A673 (cell line): ENCODE measurements around the gene LMF2.

Source experiments
- CTCF ChIP-seq: fragments of 300-800, 200-600 bp; sonication (generic); conservative IDR thresholded peaks from 2 replicates; pipeline ENCODE4 v1.5.1; 2017; ENCODE audit warnings: low read depth, mild to moderate bottlenecking, antibody characterized with exemption, low read length, moderate library complexity, mixed read lengths
- EZH2 ChIP-seq: fragments of 200-600 bp; sonication (generic); IDR thresholded peaks from 2 replicates; pipeline ENCODE4 v1.6.1; 2017; ENCODE audit warnings: borderline replicate concordance, low read depth, mild to moderate bottlenecking, mixed read lengths, antibody characterized with exemption, low read length; ENCODE audit not compliant: poor library complexity, severe bottlenecking

GRCh38 chr22:50464451-50464850 lies 43.1 kb downstream of the LMF2 start:
- TF ChIP-seq CTCF (no peak), EZH2 (no peak)
